ENCODE results near the gene NAV2. TPM values are rescaled to one million over a fixed set of nuclear protein-coding genes. Genes with fewer than 3 reads are reported as not detected.

NAV2 gene
- total and polyA plus RNA-seq, 2 experiments from 2014 or later: 26.0 to 45.0 TPM

- TF ChIP-seq EZH2phosphoT487 (IDR thresholded peaks at IDR 0.05; ENCODE audit: unreplicated experiment): no peak
- no peak for TF ChIP-seq ZNF114 (CRISPR knock-in tag; IDR thresholded peaks at IDR 0.05)
- no peak for TF ChIP-seq POLR2AphosphoS5 (IDR thresholded peaks at IDR 0.05; ENCODE audit: low read depth)
- TF ChIP-seq, protein P1, sequence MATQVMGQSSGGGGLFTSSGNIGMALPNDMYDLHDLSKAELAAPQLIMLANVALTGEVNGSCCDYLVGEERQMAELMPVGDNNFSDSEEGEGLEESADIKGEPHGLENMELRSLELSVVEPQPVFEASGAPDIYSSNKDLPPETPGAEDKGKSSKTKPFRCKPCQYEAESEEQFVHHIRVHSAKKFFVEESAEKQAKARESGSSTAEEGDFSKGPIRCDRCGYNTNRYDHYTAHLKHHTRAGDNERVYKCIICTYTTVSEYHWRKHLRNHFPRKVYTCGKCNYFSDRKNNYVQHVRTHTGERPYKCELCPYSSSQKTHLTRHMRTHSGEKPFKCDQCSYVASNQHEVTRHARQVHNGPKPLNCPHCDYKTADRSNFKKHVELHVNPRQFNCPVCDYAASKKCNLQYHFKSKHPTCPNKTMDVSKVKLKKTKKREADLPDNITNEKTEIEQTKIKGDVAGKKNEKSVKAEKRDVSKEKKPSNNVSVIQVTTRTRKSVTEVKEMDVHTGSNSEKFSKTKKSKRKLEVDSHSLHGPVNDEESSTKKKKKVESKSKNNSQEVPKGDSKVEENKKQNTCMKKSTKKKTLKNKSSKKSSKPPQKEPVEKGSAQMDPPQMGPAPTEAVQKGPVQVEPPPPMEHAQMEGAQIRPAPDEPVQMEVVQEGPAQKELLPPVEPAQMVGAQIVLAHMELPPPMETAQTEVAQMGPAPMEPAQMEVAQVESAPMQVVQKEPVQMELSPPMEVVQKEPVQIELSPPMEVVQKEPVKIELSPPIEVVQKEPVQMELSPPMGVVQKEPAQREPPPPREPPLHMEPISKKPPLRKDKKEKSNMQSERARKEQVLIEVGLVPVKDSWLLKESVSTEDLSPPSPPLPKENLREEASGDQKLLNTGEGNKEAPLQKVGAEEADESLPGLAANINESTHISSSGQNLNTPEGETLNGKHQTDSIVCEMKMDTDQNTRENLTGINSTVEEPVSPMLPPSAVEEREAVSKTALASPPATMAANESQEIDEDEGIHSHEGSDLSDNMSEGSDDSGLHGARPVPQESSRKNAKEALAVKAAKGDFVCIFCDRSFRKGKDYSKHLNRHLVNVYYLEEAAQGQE (IDR thresholded peaks at IDR 0.05; ENCODE audit: unreplicated experiment): no peak
- TF ChIP-seq, protein P2, sequence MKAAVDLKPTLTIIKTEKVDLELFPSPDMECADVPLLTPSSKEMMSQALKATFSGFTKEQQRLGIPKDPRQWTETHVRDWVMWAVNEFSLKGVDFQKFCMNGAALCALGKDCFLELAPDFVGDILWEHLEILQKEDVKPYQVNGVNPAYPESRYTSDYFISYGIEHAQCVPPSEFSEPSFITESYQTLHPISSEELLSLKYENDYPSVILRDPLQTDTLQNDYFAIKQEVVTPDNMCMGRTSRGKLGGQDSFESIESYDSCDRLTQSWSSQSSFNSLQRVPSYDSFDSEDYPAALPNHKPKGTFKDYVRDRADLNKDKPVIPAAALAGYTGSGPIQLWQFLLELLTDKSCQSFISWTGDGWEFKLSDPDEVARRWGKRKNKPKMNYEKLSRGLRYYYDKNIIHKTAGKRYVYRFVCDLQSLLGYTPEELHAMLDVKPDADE (IDR thresholded peaks at IDR 0.05): no peak
- no peak for TF ChIP-seq EZH2 (IDR thresholded peaks at IDR 0.05; ENCODE audit: low read depth, unreplicated experiment)
- no peak for TF ChIP-seq JUNB (IDR thresholded peaks at IDR 0.05; ENCODE audit: unreplicated experiment)
- TF ChIP-seq CTCF (conservative IDR thresholded peaks at IDR 0.05; ENCODE audit: low read depth in 2 of 2): no peak
- no peak for TF ChIP-seq STAT1 (IDR thresholded peaks at IDR 0.05; ENCODE audit: unreplicated experiment)
- no peak for TF ChIP-seq CREB1 (CRISPR knock-in tag; IDR thresholded peaks at IDR 0.05; ENCODE audit: low read depth)
- no peak for TF ChIP-seq NANOG (IDR thresholded peaks at IDR 0.05; ENCODE audit: borderline replicate concordance)
- TF ChIP-seq ZNF462 (CRISPR knock-in tag; IDR thresholded peaks at IDR 0.05): no peak
- no peak for TF ChIP-seq ZNF331 (CRISPR knock-in tag; IDR thresholded peaks at IDR 0.05; ENCODE audit: low read depth)
- ATAC-seq: no peak
- H3F3A ChIP-seq (replicated peaks; ENCODE audit: low read depth): no peaks in the 10 kb centered on the region
- peaks cover 3% of the 10 kb centered on the region for H3K27me3 Mint-ChIP-seq (ENCODE audit: insufficient read depth, low read depth, poor library complexity)
- no peaks in the 10 kb centered on the region for H3K9me2 ChIP-seq (ENCODE audit: insufficient read depth)
- H3K36me3 ChIP-seq (ENCODE audit: insufficient read depth): peaks cover 19% of the 10 kb centered on the region; the same call in 1 of the 2 replicates
- H3K9me3 Mint-ChIP-seq: no peaks in the 10 kb centered on the region
- no peaks in the 10 kb centered on the region for H3K79me2 ChIP-seq (replicated peaks; ENCODE audit: insufficient read depth)
- peaks cover 91% of the 10 kb centered on the region for H3K36me3 Mint-ChIP-seq (ENCODE audit: low read depth)
- H3K27ac ChIP-seq (ENCODE audit: low read depth): no peak overlapping the region
- no peak overlapping the region for H3K4me2 ChIP-seq
- peaks cover 3% of the 10 kb centered on the region; the same call in 1 of the 2 replicates for H4K20me1 ChIP-seq (replicated peaks; ENCODE audit: insufficient read depth)
- no peaks in the 10 kb centered on the region for H3K4me1 ChIP-seq (ENCODE audit: insufficient read depth)
- no peak overlapping the region for H3K4me3 ChIP-seq
- H3K4me1 Mint-ChIP-seq: no peaks in the 10 kb centered on the region; the same call in 2 of the 3 replicates
- DNase-seq (ENCODE audit: low spot score): no peak
- H3K27ac Mint-ChIP-seq: no peak overlapping the region
- H3K4me3 Mint-ChIP-seq: no peak overlapping the region
- H2AFZ ChIP-seq: no peak overlapping the region
- H3K27me3 ChIP-seq (ENCODE audit: insufficient read depth): no peaks in the 10 kb centered on the region
Measured at GRCh38 chr11:20095189-20095588, 382.6 kb downstream of the NAV2 start.

Data from GM23338 (cell line).